NCI-H82 (cell line): ENCODE measurements around the gene MYRF.

Experiments
- DNase-seq: peaks from one replicate; lab custom pipeline; 2025; lab: John Stamatoyannopoulos, UW

Gene MYRF

DNA sequence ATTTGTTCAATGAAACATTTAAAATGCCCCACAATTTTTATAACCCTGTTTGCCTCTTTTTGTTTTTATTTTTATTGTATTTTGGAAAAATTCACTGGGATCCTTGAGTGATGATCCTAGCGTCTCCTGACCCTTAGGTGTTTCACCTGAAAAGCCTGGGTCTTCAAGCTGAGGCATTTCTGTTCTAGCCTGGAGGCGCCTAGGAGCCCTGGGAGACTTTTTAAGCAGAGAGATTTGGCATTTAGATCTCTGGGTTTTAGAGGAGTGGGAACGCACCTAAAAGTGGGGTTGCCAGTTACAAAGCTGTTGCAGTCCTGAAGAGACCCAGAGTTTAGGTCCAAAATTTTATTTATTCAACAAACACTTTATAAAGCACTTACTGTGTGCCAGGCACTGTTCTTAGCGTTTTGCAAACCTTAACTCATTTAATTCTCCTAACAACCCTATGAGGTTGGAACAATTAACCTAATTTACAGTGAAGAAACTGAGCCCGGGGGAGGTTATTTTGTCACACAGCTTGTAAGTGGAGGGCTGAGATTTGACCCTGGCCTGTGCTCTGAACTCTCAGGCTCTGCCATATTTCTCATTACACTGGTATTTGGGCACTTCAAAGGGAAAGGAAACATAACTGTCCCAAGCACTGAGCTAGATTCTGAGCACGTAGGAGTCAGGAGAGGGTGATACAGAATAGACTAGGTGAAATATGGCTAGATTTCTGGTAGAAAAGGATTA is 65.2 kb downstream of the MYRF start:
- DNase-seq, result peak; percentile 18

DNA sequence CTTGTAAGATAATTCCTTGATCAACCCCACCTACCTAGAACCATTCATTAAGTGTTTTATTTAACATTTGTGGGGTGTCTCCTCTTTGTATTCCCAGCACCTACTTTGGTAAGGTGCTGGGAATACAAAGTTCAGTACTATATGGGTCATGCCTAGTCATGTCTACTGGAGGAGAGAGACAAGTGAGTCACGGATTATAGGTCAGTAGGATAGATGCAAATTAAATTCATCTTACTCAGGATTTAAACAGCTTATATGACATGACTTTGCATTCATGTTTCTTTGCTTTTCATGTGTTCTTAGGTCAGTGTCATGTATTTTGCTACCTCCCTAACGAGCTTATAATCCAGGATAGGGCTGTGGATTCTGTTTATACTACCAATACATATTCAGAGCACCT is 67.7 kb downstream of the MYRF start:
- peak; percentile 51 for DNase-seq

DNA sequence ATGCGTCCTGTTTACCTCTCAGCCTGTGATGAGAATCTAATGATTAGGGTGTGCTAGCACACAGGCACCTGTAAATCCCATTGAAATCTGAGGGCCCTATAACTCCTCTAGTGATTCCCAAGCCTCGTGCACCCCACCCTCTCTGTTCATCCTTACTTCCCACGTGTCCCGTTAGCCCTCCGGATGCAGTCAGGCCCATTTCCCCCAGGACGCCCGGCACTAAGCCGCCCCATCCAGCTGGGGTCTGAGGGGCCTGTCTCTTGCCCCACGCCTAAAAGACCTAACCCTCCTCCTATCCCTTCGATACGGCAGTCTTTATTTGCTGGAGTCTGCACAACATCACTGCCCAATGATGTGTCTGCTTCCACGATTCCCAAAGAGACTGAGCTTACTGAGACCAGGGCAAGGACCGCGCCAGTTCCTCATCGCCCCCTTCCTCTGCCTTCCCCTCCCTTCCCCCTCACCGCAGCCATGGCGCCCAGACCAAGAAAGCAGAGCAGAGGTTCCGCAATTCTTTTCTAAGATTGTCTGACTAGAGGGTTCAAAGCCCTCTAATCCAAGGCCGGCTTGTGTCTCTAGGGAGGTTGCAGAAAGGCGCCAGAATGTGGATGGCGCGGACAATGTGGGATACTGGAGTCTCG is 74.6 kb downstream of the MYRF start:
- peak; percentile 79 for DNase-seq

DNA sequence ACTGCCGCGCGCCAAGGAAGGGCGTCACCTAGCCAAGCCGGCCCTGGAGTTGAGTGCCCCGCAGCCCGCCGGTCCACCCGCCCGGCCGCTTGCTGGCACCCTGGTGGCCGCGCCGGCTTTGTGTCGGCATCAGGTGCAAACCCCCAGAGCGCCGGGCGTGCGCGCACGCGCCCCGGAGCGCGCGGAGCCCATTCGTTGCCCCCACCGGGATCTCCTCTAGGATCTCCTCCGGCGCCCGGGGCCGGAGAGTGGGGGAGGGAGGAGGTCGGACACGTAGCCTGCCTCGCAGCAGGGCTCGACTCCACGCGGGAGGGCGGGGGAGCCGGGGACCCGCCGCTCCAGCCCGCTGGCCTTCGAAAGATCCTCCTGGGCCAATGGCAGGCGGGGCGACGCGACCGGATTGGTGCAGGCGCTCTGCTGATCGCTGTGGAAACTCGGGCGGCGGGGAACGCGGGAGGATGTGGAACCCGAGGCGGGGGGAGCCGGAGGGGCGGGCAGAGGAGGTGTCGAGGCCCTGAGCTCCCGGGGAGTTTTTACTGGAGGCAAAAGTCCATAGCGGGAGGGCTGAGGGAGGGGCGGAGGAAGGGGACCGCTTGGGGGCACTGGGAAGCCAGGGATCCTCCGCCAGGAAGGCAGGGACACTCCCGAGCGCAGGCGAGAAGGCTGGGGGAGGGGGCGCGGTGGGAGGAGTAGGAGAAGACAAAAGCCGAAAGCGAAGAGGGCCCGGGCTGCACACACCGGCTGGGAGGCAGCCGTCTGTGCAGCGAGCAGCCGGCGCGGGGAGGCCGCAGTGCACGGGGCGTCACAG is 75.3 kb downstream of the MYRF start, which contains the start of gene FADS2:
FADS2 (plus strand) TSS at position 730 of the 808 bp plus-strand sequence. CDS start 91 bp downstream, outside the sequence.
- peak; percentile 98 for DNase-seq

DNA sequence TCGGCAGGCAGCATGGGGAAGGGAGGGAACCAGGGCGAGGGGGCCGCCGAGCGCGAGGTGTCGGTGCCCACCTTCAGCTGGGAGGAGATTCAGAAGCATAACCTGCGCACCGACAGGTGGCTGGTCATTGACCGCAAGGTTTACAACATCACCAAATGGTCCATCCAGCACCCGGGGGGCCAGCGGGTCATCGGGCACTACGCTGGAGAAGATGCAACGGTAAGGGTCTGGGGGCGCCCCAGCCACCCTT is 75.9 kb downstream of the MYRF start:
- DNase-seq, result no peak

DNA sequence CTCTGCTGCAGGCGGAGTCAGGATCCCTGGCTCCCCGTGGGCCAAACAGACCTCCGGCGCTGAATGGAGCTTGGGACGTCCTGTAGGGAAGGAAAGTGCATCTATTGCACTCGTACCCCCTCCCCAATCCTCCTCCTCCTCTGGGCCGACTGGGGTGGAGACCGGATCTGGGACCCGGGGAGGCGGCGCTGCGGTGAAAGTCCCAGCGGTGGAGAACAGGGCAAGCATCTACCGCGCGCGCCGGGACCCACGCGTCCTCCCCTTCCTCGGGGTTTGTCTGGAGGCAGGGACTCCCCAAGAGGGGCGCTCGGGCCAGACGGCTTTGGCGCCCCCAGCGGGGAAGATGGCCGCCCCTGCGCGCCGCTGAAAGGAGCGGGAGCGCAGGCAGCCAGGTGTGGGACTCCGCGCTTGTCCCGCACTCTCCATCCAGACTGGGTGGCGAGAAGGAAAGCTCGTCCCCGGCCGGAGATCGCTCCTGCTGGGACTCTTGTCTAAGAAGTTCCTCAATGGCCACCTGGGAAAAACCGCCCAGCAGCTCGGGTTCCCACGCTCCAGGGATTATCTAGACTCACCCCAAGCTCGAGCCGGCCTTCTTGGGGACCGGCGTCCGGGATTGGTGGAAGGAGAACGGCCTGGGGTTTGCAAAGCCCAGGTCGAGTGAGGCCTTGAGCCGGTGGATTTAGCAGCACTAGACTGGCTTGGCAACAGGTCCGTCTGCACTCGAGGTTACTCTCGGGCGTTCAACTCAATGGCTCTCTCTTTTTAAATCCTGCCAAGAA is 76.4 kb downstream of the MYRF start:
- DNase-seq, result peak; percentile 72

DNA sequence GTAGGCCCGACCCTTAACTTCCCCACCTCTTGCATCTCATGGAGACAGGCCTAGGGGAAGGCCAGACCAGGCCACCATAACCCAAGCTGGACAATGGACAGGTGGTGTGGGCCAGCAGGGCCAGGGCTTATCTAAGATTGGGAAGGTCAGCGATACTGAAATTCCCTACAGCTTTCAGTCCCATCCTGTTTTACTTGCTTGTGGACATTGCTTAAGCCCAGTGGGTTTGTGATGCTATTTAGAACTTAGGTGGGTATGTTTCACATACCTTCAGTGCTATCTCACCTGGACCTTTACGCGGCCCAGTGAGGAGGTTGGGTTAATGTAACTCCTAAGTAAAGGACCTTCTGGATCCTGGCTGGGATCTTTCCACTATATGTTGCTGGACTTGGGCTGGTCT is 77.4 kb downstream of the MYRF start:
- DNase-seq, result no peak

DNA sequence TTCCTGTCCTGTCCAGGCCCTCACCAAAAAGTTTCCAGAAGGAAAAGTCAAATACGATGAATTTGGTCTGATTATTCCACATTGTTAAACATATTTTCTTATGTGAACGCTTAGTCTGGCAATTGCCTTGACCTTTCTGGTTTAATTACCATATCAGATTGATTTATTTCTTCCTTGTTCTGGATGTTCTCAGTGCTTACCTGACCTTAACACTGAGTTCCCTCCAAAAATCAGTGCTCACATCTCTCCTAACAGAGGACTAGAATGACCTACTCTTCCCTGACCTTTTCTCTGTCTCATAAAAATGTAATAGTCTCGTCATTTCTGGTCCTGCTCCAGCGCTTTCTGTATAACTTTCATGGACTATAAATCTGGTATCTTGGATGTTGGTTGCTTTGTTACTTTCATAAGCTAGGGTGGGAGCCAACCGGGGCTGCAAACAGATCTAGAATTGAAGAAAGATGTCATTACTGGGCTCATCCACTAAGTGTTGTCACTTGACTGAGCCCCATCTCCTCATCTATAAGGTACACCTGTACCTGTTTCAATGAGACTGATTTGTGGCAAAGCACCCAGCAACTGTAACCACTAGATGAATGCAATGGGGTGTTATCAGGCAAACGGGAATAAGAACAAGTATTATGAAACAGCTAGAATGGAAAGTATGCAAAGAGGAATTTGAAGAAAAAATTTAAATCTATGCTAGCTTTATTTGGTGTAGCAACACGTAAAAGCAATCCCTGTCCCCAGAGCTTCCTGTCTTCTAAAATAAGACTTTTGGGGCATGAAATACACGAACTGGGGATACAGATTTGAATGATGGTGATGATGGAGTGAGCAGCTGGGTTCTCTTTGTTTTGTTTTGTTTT is 78.0 kb downstream of the MYRF start:
- no peak for DNase-seq

DNA sequence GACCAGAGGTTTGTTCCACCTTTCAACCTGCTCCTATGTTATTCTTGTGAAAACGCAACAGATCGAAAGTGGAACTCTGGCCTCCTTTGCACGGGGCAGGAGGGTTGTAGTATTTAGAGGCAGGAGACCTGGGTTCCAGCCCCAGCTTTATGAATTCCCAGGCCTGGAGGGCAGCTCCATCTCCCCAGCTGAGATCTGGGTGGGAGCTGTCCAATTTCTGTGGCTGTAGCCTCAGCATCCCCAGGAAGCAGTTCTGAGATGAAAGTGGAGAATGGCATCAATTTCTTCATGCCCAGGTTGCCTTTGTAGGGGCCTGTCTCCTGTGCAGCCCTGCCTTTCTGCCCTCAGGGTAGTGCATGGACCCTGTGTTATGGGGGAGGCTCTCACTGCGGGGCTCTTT is 79.8 kb downstream of the MYRF start:
- DNase-seq, result no peak

DNA sequence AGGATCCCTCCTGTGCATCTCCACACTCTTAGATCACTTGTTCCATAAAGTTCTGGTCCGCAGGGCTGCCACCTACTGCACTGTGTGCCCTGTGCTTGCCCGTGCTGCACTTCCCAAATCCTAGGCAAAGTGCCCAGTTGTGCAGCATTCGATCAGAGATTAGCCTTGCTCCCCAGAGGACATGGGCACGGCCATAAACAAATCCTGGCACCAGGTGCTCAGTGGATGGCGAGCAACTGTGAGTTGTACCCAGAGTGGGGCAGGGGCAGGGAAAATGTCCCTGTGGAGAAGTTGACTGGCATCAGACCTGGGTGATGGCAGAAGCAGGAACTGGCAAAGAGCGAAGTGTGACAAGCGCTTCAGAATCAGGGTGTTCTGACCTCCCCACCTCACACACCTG is 80.3 kb downstream of the MYRF start:
- DNase-seq, result no peak

DNA sequence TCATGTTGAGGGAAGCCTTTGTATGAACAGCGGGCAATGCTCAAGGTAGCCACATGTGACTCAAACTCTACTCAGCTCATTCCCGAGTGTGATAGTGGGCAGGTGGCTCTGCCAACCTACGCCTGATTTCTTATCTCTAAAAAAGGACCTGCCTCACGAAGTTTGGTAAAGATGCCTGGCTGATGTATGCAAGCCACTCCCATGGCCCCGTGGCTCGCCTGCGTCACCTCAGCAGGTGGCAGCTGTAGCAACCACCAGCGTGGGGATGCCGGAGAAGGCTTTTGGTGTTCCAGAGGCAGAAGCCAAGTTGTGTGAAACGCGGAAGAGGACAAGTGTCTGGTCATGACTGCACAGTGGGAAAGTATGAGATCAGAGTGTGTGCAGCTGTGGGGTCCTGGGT is 81.0 kb downstream of the MYRF start:
- DNase-seq, result no peak

DNA sequence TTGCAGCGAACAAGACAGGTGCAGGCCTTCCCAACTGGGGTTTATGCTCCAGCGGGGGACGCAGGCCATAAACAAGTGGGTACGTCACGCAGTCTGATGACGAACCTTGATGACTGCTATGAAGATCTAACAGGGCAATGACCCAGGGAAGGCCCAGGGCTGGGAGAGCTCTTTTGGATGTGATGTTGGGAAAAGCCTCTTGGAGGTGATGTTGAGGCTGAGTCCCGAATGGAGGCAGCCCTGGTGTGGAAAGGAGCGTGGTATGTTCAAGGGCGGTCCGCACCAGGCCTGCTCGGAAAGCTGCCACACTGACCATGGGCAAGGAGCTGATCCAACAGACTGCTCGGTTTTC is 81.5 kb downstream of the MYRF start:
- DNase-seq, result no peak

DNA sequence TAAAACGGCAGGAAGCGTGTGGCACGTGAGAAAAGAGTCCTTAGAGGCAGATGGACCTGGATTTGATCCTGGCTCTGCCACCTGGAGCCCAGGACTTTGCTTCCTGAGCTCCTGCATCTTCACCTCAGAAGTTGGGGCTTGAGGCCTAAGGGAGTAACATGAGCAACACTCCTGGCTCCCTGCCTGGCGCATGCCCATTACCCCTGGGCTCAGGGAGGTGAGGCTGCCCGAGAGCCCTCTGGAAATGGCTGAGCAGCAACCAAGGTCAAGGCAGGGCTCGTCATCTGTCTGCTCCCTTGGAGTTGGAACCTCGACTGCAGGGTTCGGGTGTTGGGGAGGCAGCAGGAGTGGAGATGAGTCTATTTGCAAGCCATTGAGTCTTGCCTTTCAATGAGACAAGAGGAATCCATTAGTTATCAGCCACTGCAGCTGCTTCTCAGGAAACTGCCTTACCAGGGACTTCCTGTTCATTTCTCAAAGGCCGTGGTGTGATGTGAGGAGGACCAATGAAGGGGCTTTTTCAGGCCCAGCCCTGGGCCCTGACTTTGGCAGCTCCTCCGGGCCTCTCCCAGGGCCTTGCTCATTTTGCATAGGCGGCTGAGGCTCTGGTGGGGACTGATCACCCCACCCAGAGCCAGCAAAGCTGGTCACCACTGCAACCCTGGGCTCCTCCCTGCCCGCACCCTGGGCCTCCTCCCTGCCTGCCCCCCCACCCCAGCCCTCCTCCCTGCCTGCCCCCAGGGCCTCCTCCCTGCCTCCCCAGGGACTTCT is 82.0 kb downstream of the MYRF start:
- DNase-seq, result no peak

DNA sequence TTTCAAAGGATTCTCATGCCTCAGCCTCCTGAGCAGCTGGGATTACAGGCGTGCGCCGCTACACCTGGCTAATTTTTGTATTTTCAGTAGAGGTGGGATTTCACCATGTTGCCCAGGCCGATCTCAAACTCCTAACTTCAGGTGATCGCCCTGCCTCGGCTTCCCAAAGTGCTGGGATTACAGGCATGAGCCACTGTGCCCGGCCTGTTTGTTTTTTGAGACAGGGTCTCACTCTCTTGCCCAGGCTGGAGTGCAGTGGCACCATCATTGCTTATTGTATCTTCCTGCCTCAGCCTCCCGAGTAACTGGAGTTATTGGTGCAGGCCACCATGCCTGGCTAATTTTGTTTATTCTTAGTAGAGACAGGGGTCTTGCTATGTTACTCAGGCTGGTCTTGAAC is 83.8 kb downstream of the MYRF start:
- no peak for DNase-seq

DNA sequence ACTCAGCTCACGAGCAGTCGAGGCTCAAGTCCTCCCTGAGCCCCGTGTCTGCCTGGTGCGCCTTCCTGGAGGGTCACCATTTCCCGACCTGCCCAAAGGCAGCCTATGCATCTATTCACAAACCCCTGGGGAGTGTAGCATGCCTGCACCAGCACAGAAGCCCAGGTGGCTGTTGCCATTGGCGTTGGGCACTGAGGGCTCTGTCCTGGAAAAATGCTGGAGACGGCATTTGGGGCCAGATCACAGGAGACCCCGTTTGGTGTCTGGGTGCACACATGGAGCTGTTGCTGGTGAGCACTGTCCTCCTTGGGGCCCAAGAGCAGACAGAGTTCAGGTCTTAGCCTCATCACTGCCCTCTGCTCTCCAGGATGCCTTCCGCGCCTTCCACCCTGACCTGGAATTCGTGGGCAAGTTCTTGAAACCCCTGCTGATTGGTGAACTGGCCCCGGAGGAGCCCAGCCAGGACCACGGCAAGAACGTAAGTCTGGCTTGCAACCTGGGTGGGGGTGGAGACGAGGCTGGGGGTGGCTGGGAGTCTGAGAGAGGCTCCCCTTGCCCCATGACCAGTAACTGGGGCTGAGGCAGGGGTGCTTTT is 85.1 kb downstream of the MYRF start:
- no peak for DNase-seq
